ENCODE measurements around the gene ABHD16A. TPM values are rescaled to one million over a fixed set of nuclear protein-coding genes. Genes with fewer than 3 reads are reported as not detected.
"Not testable (repeated sequence)": the region's sequence is repeated elsewhere in the genome, so short reads cannot be mapped to it uniquely, and the experiment has no call there.

The ABHD16A gene
- total RNA-seq, 1 donor from 2014 or later = 54.7 TPM

- TF ChIP-seq CTCF (IDR thresholded peaks at IDR 0.05; ENCODE audit: unreplicated experiment) = no peak
- Mint-ChIP-seq H3K9me3 (ENCODE audit: unreplicated experiment) (no peaks in the 10 kb centered on the region), H3K27ac (ENCODE audit: unreplicated experiment) (no peak overlapping the region), H3K27me3 (ENCODE audit: unreplicated experiment) (peaks cover 3% of the 10 kb centered on the region), H3K36me3 (ENCODE audit: low read depth, unreplicated experiment) (no peaks in the 10 kb centered on the region), H3K4me1 (ENCODE audit: unreplicated experiment) (no peaks in the 10 kb centered on the region), H3K4me3 (ENCODE audit: unreplicated experiment) (no peak overlapping the region)
- no peak for DNase-seq (ENCODE audit: low spot score)
These were observed 11.0 kb upstream of the ABHD16A start for GRCh38 chr6:31713991-31714684.

- Mint-ChIP-seq H3K4me1 (ENCODE audit: unreplicated experiment) (no peaks in the 10 kb centered on the region), H3K36me3 (ENCODE audit: low read depth, unreplicated experiment) (no peaks in the 10 kb centered on the region), H3K4me3 (ENCODE audit: unreplicated experiment) (no peak overlapping the region), H3K27ac (ENCODE audit: unreplicated experiment) (no peak overlapping the region), H3K27me3 (ENCODE audit: unreplicated experiment) (peaks cover 3% of the 10 kb centered on the region), H3K9me3 (ENCODE audit: unreplicated experiment) (no peaks in the 10 kb centered on the region)
- no peak for TF ChIP-seq CTCF (IDR thresholded peaks at IDR 0.05; ENCODE audit: unreplicated experiment)
- no peak for DNase-seq (ENCODE audit: low spot score)
These were observed 10.3 kb upstream of the ABHD16A start for GRCh38 chr6:31713465-31713864.

- no peaks in the 10 kb centered on the region for H3K4me1 Mint-ChIP-seq (ENCODE audit: unreplicated experiment)
These were observed 9.2 kb upstream of the ABHD16A start for GRCh38 chr6:31712296-31712695.

GRCh38 chr6:31711233-31711632 lies 8.1 kb upstream of the ABHD16A start:
- H3K9me3 Mint-ChIP-seq (ENCODE audit: unreplicated experiment) = no peaks in the 10 kb centered on the region
- H3K27ac Mint-ChIP-seq (ENCODE audit: unreplicated experiment) = no peak overlapping the region
- H3K4me1 Mint-ChIP-seq (ENCODE audit: unreplicated experiment) = no peaks in the 10 kb centered on the region
- H3K27me3 Mint-ChIP-seq (ENCODE audit: unreplicated experiment) = no peaks in the 10 kb centered on the region
- TF ChIP-seq CTCF (IDR thresholded peaks at IDR 0.05; ENCODE audit: unreplicated experiment) = no peak
- H3K4me3 Mint-ChIP-seq (ENCODE audit: unreplicated experiment) = no peak overlapping the region
- no peak for DNase-seq (ENCODE audit: low spot score)
- H3K36me3 Mint-ChIP-seq (ENCODE audit: low read depth, unreplicated experiment) = no peaks in the 10 kb centered on the region

More at GRCh38 chr6:31712296-31712695, 9.2 kb upstream of the ABHD16A start:
- TF ChIP-seq CTCF (IDR thresholded peaks at IDR 0.05; ENCODE audit: unreplicated experiment) = no peak
- no peak for DNase-seq (ENCODE audit: low spot score)
- Mint-ChIP-seq H3K36me3 (ENCODE audit: low read depth, unreplicated experiment) (no peaks in the 10 kb centered on the region), H3K4me3 (ENCODE audit: unreplicated experiment) (no peak overlapping the region), H3K9me3 (ENCODE audit: unreplicated experiment) (no peaks in the 10 kb centered on the region), H3K27me3 (ENCODE audit: unreplicated experiment) (no peaks in the 10 kb centered on the region), H3K27ac (ENCODE audit: unreplicated experiment) (no peak overlapping the region)

GRCh38 chr6:31710523-31711219 lies 7.5 kb upstream of the ABHD16A start:
- no peak overlapping the region for H3K27ac Mint-ChIP-seq (ENCODE audit: unreplicated experiment)
- DNase-seq (ENCODE audit: low spot score) = no peak
- no peaks in the 10 kb centered on the region for H3K9me3 Mint-ChIP-seq (ENCODE audit: unreplicated experiment)
- H3K27me3 Mint-ChIP-seq (ENCODE audit: unreplicated experiment) = no peaks in the 10 kb centered on the region
- no peak overlapping the region for H3K4me3 Mint-ChIP-seq (ENCODE audit: unreplicated experiment)
- no peaks in the 10 kb centered on the region for H3K36me3 Mint-ChIP-seq (ENCODE audit: low read depth, unreplicated experiment)
- H3K4me1 Mint-ChIP-seq (ENCODE audit: unreplicated experiment) = no peaks in the 10 kb centered on the region
- no peak for TF ChIP-seq CTCF (IDR thresholded peaks at IDR 0.05; ENCODE audit: unreplicated experiment)

GRCh38 chr6:31709157-31709556 lies 6.0 kb upstream of the ABHD16A start:
- not testable (repeated sequence) for H3K4me1 Mint-ChIP-seq (ENCODE audit: unreplicated experiment); H3K4me3 Mint-ChIP-seq (ENCODE audit: unreplicated experiment); H3K36me3 Mint-ChIP-seq (ENCODE audit: low read depth, unreplicated experiment); H3K27me3 Mint-ChIP-seq (ENCODE audit: unreplicated experiment); H3K9me3 Mint-ChIP-seq (ENCODE audit: unreplicated experiment); H3K27ac Mint-ChIP-seq (ENCODE audit: unreplicated experiment); DNase-seq (ENCODE audit: low spot score)
